Right lobe of liver (tissue), 4 donors: ENCODE results near the gene LXN.

Source experiments
- POLR2A ChIP-seq: fragments of 450-650 bp; IDR thresholded peaks from one replicate; pipeline ENCODE4 v1.6.1; 2017; ENCODE audit warnings: antibody characterized with exemption, mild to moderate bottlenecking
- TF ChIP-seq, protein P1 (sequence below), 4 donors: fragments of 200-600 bp in 3 of 4; fragments of 450-650 bp in 1 of 4; IDR thresholded peaks; one replicate each; pipeline versions ENCODE4 v1.5.1 to v1.8.0; 2016 to 2022; ENCODE audit warnings: antibody characterized with exemption in 4 of 4, mild to moderate bottlenecking in 2 of 4
- donor health status: DM: no; HTN: no; CAD: no.
- donor health status: DM: no; HTN: no; CAD: no.
- donor health status: DM: no; HTN: yes; CAD: no.

DNA sequence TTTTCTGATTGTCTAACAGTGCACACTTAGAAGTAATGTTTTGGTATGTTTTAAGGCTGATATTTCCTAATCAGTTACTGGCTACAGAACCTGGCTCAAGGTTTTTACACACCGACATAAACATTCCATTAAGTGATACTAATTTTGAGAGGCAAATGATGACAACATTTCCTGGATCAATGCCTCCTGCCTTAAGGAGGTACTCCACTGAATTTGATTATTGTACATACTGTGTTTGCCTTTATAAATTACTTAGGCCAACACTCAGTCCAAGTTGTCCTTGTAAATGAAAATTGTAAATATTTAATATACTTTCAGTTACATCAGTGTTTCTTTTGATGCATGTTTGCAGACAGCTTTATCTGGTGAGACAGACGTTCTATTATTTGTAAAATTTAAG, 24.2 kb upstream of the LXN start:
- TF ChIP-seq, protein P1, sequence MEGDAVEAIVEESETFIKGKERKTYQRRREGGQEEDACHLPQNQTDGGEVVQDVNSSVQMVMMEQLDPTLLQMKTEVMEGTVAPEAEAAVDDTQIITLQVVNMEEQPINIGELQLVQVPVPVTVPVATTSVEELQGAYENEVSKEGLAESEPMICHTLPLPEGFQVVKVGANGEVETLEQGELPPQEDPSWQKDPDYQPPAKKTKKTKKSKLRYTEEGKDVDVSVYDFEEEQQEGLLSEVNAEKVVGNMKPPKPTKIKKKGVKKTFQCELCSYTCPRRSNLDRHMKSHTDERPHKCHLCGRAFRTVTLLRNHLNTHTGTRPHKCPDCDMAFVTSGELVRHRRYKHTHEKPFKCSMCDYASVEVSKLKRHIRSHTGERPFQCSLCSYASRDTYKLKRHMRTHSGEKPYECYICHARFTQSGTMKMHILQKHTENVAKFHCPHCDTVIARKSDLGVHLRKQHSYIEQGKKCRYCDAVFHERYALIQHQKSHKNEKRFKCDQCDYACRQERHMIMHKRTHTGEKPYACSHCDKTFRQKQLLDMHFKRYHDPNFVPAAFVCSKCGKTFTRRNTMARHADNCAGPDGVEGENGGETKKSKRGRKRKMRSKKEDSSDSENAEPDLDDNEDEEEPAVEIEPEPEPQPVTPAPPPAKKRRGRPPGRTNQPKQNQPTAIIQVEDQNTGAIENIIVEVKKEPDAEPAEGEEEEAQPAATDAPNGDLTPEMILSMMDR (IDR thresholded peaks at IDR 0.05): no peak
- no peak for TF ChIP-seq POLR2A
